ENCODE results near the gene PRCC. TPM values are rescaled to one million over a fixed set of nuclear protein-coding genes. Genes with fewer than 3 reads are reported as not detected.
"Not testable (repeated sequence)": the region's sequence is repeated elsewhere in the genome, so short reads cannot be mapped to it uniquely, and the experiment has no call there.

The PRCC gene
- total and polyA plus RNA-seq, 5 donors from 2014 or later: 35.5 to 67.8 (median 36.8) TPM

GRCh38 chr1:156760092-156760795 lies 7.1 kb upstream of the PRCC start:
- Mint-ChIP-seq H3K4me1 (peaks cover 0 to 8% (median 3%) of the 10 kb centered on the region in 4 donors), H3K4me3 (no peak overlapping the region), H3K27ac (no peak overlapping the region), H3K36me3 (peaks cover 4% of the 10 kb centered on the region), H3K27me3 (no peaks in the 10 kb centered on the region), H3K9me3 (no peaks in the 10 kb centered on the region)
- H3K36me3 ChIP-seq (ENCODE audit: control insufficient read depth, insufficient read depth, low read length): no peaks in the 10 kb centered on the region
- H3K4me1 ChIP-seq (ENCODE audit: control insufficient read depth, insufficient read depth, low read length, poor library complexity, severe bottlenecking): no peaks in the 10 kb centered on the region
- H3K4me3 ChIP-seq (ENCODE audit: low read depth, low read length): no peak overlapping the region
- no peaks in the 10 kb centered on the region for H3K9me3 ChIP-seq (ENCODE audit: control insufficient read depth in 2 of 2, low read length in 2 of 2)
- ATAC-seq (ENCODE audit: low read depth in 2 of 2): no peak
- no peaks in the 10 kb centered on the region for H3K27me3 ChIP-seq (ENCODE audit: control insufficient read depth, insufficient read depth, low read length)
- no peak overlapping the region for H3K27ac ChIP-seq (ENCODE audit: insufficient read depth, low read length, poor library complexity, severe bottlenecking)
- DNase-seq: no peak

- no peak overlapping the region for H3K4me3 ChIP-seq (ENCODE audit: low read depth, low read length)
- H3K9me3 ChIP-seq (ENCODE audit: control insufficient read depth in 2 of 2, low read length in 2 of 2): no peaks in the 10 kb centered on the region
- DNase-seq (no peak), ATAC-seq (ENCODE audit: low read depth in 2 of 2) (no peak)
- H3K27me3 ChIP-seq (ENCODE audit: control insufficient read depth, insufficient read depth, low read length): no peaks in the 10 kb centered on the region
- H3K4me1 ChIP-seq (ENCODE audit: control insufficient read depth, insufficient read depth, low read length, poor library complexity, severe bottlenecking): no peaks in the 10 kb centered on the region
- H3K4me3 Mint-ChIP-seq: no peak overlapping the region
- H3K27ac ChIP-seq (ENCODE audit: insufficient read depth, low read length, poor library complexity, severe bottlenecking): no peak overlapping the region
- no peaks in the 10 kb centered on the region for H3K36me3 ChIP-seq (ENCODE audit: control insufficient read depth, insufficient read depth, low read length)
- no peaks in the 10 kb centered on the region for H3K27me3 Mint-ChIP-seq
- H3K36me3 Mint-ChIP-seq: peaks cover 4% of the 10 kb centered on the region
- no peak overlapping the region for H3K27ac Mint-ChIP-seq
- H3K4me1 Mint-ChIP-seq: peaks cover 0 to 4% (median 2%) of the 10 kb centered on the region in 4 donors
- H3K9me3 Mint-ChIP-seq: no peaks in the 10 kb centered on the region
Observed at GRCh38 chr1:156760796-156761104, 6.6 kb upstream of the PRCC start.

- not testable (repeated sequence) for H3K4me3 Mint-ChIP-seq; H3K9me3 Mint-ChIP-seq; H3K36me3 ChIP-seq (ENCODE audit: control insufficient read depth, insufficient read depth, low read length); ATAC-seq (ENCODE audit: low read depth in 2 of 2); H3K27ac ChIP-seq (ENCODE audit: insufficient read depth, low read length, poor library complexity, severe bottlenecking); H3K4me3 ChIP-seq (ENCODE audit: low read depth, low read length); H3K27me3 Mint-ChIP-seq; H3K27me3 ChIP-seq (ENCODE audit: control insufficient read depth, insufficient read depth, low read length); DNase-seq; H3K27ac Mint-ChIP-seq; H3K9me3 ChIP-seq (ENCODE audit: control insufficient read depth in 2 of 2, low read length in 2 of 2)
- peaks cover 36% of the 10 kb centered on the region for H3K4me1 ChIP-seq (ENCODE audit: control insufficient read depth, insufficient read depth, low read length, poor library complexity, severe bottlenecking)
- Mint-ChIP-seq H3K36me3 (peaks cover 11% of the 10 kb centered on the region), H3K4me1 (peaks cover 10 to 19% (median 15%) of the 10 kb centered on the region in 4 donors)
Observed at GRCh38 chr1:156765136-156765535, 2.2 kb upstream of the PRCC start.

- Histone ChIP-seq H3K27me3 (ENCODE audit: control insufficient read depth, insufficient read depth, low read length) (no peaks in the 10 kb centered on the region), H3K36me3 (ENCODE audit: control insufficient read depth, insufficient read depth, low read length) (peaks cover under 1% of the 10 kb centered on the region), H3K4me3 (ENCODE audit: low read depth, low read length) (no peak overlapping the region), H3K4me1 (ENCODE audit: control insufficient read depth, insufficient read depth, low read length, poor library complexity, severe bottlenecking) (peaks cover 40% of the 10 kb centered on the region), H3K9me3 (ENCODE audit: control insufficient read depth in 2 of 2, low read length in 2 of 2) (no peaks in the 10 kb centered on the region), H3K27ac (ENCODE audit: insufficient read depth, low read length, poor library complexity, severe bottlenecking) (no peak overlapping the region)
- H3K27ac Mint-ChIP-seq: no peak overlapping the region
- peaks cover 13 to 25% (median 16%) of the 10 kb centered on the region in 4 donors for H3K4me1 Mint-ChIP-seq
- ATAC-seq (ENCODE audit: low read depth in 2 of 2) (no peak), DNase-seq (no peak)
- H3K36me3 Mint-ChIP-seq: peaks cover 12% of the 10 kb centered on the region
- no peaks in the 10 kb centered on the region for H3K27me3 Mint-ChIP-seq
- no peaks in the 10 kb centered on the region for H3K9me3 Mint-ChIP-seq
- H3K4me3 Mint-ChIP-seq: no peak overlapping the region
Observed at GRCh38 chr1:156765666-156766065, 1.7 kb upstream of the PRCC start.

DNA sequence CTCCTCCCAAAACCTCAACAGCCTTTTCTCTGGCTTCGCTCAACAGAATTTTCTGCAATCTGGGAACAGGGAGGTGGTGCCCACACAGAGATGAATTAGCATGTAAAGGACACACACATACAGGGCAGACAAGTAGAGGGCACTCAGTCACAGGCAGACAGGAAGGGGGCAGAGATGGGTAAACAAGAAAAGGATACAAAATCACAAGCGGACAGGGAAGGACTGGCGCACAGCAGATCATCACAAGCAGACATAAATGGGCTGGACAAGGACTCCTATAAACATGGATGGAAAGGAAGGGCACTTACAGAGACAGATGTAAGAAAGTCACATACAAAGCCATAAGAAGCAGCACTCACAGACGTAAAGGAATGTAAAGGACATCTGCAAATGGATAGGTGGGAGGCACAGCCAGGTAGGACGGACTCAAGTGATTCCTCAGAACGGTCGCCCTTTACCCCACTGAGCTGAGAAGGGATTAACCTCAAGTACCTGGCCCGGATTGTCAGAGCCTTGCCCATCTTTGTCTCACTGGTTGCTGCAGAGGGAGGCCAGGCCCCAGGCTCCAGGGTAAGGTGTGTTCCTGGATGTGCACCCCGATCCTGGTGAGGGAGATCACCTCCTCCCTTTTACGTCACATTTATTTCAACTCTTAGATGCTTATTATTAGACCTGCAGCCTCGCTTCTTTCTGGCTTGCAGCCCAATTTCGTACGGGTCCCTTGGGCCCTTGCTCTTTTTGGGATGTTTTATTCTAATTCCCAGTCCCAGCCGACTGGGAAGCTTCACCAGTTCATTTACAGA lies 836 bp upstream of the PRCC start:
- Mint-ChIP-seq H3K27ac (no peak overlapping the region), H3K9me3 (no peaks in the 10 kb centered on the region)

GRCh38 chr1:156767879-156768604 lies 707 bp downstream of the PRCC start:
- no peaks in the 10 kb centered on the region for H3K9me3 ChIP-seq (ENCODE audit: control insufficient read depth in 2 of 2, low read length in 2 of 2)
- H3K4me3 ChIP-seq (ENCODE audit: low read depth, low read length): peak overlapping the region; percentile 88
- Mint-ChIP-seq H3K36me3 (peaks cover 21% of the 10 kb centered on the region), H3K4me3 (peak overlapping the region in 1 of 4 donors; percentile 91), H3K9me3 (no peaks in the 10 kb centered on the region), H3K27ac (no peak overlapping the region), H3K4me1 (peaks cover 17 to 45% (median 31%) of the 10 kb centered on the region in 4 donors), H3K27me3 (no peaks in the 10 kb centered on the region)
- DNase-seq (peak in 2 of 3 donors; percentile 18 to 44), ATAC-seq (ENCODE audit: low read depth in 2 of 2) (no peak)
- H3K27me3 ChIP-seq (ENCODE audit: control insufficient read depth, insufficient read depth, low read length): no peaks in the 10 kb centered on the region
- peaks cover 16% of the 10 kb centered on the region for H3K36me3 ChIP-seq (ENCODE audit: control insufficient read depth, insufficient read depth, low read length)
- H3K4me1 ChIP-seq (ENCODE audit: control insufficient read depth, insufficient read depth, low read length, poor library complexity, severe bottlenecking): peaks cover 51% of the 10 kb centered on the region
- H3K27ac ChIP-seq (ENCODE audit: insufficient read depth, low read length, poor library complexity, severe bottlenecking): peak overlapping the region; percentile 98

More for the DNA sequence above, 836 bp upstream of the PRCC start:
- no peak for ATAC-seq (ENCODE audit: low read depth in 2 of 2)
- peak overlapping the region; percentile 98 for H3K27ac ChIP-seq (ENCODE audit: insufficient read depth, low read length, poor library complexity, severe bottlenecking)
- peaks cover 47% of the 10 kb centered on the region for H3K4me1 ChIP-seq (ENCODE audit: control insufficient read depth, insufficient read depth, low read length, poor library complexity, severe bottlenecking)
- DNase-seq: no peak
- no peaks in the 10 kb centered on the region for H3K27me3 Mint-ChIP-seq
- peaks cover 20% of the 10 kb centered on the region for H3K36me3 Mint-ChIP-seq
- H3K36me3 ChIP-seq (ENCODE audit: control insufficient read depth, insufficient read depth, low read length): peaks cover 9% of the 10 kb centered on the region
- no peak overlapping the region for H3K4me3 Mint-ChIP-seq
- H3K27me3 ChIP-seq (ENCODE audit: control insufficient read depth, insufficient read depth, low read length): no peaks in the 10 kb centered on the region
- H3K4me3 ChIP-seq (ENCODE audit: low read depth, low read length): peak overlapping the region; percentile 89
- H3K4me1 Mint-ChIP-seq: peaks cover 17 to 33% (median 23%) of the 10 kb centered on the region in 4 donors
- H3K9me3 ChIP-seq (ENCODE audit: control insufficient read depth in 2 of 2, low read length in 2 of 2): no peaks in the 10 kb centered on the region

DNA sequence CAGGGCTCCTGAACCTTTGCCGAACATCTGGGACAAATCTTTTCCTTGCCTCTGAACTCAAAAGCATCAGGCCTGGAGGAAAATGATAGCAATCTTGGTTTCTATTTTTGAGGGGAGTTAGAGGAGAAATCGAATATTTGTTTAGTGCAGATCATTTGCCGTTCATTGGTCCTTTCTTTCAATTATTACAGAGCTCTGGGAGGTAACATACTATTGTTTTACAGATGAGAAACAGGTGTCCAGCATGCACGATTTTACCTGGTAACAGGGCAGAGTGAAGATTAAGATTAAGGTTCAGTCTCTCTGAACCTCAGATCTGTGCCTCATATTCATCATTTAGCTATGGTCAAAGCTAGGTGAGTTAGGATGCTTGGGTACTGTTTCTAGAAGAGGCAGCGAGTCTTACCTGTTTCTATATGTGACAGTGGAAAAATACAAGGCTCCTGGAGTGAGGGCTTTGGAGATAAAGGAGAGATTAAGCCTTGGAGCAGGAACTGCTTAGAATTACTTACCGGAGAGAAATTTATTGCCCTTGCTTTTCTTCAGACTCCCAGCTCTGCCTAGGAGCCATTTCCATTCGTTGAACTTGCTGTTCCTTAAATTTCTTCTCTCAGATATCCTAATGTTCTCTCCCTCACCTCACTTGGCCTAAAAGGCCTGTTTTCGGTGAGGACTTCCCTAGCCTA lies 1.4 kb downstream of the PRCC start:
- Histone ChIP-seq H3K9me3 (ENCODE audit: control insufficient read depth in 2 of 2, low read length in 2 of 2) (no peaks in the 10 kb centered on the region), H3K4me3 (ENCODE audit: low read depth, low read length) (peak overlapping the region; percentile 83), H3K27me3 (ENCODE audit: control insufficient read depth, insufficient read depth, low read length) (no peaks in the 10 kb centered on the region), H3K27ac (ENCODE audit: insufficient read depth, low read length, poor library complexity, severe bottlenecking) (peak overlapping the region; percentile 98), H3K36me3 (ENCODE audit: control insufficient read depth, insufficient read depth, low read length) (peaks cover 20% of the 10 kb centered on the region), H3K4me1 (ENCODE audit: control insufficient read depth, insufficient read depth, low read length, poor library complexity, severe bottlenecking) (peaks cover 57% of the 10 kb centered on the region)
- Mint-ChIP-seq H3K4me3 (peak overlapping the region in 1 of 4 donors; percentile 91), H3K9me3 (no peaks in the 10 kb centered on the region), H3K27me3 (no peaks in the 10 kb centered on the region), H3K27ac (peak overlapping the region in 1 of 3 donors; percentile 82), H3K4me1 (peaks cover 17 to 52% (median 38%) of the 10 kb centered on the region in 4 donors), H3K36me3 (peaks cover 21% of the 10 kb centered on the region)
- no peak for ATAC-seq (ENCODE audit: low read depth in 2 of 2)
- no peak for DNase-seq
